MCF 10A (cell line): ENCODE results near the gene WDR43. TPM values are rescaled to one million over a fixed set of nuclear protein-coding genes. Genes with fewer than 3 reads are reported as not detected.

ENCODE experiments used
- BruUV-seq: library from RNA; stranded (reverse); fragments of 400-500 nt; replicated peaks from 2 replicates; lab custom pipeline; 2021; lab: Mats Ljungman, UMichigan
- CTCF ChIA-PET: fragments of 300-600 bp; sonication (Branson Sonifier 250); formaldehyde crosslinking; extraction: SDS; loops from one replicate; lab custom pipeline; 2021; ENCODE audit warnings: antibody characterized with exemption, inconsistent platforms; lab: Yijun Ruan, JAX
- POLR2A ChIA-PET: fragments of 300-600, 350-650 bp; sonication (Branson Sonifier 250); formaldehyde crosslinking; extraction: SDS; loops from one replicate; lab custom pipeline; 2020; ENCODE audit warnings: antibody characterized with exemption, inconsistent platforms; lab: Yijun Ruan, JAX
- DNase-seq: peaks from one replicate; pipeline ENCODE4 v3.0.0-alpha.2; 2018; ENCODE audit not compliant: unreplicated experiment
- H3K27ac Mint-ChIP-seq: one replicate; pipeline ENCODE4 v1.8.0; 2022; ENCODE audit warnings: mild to moderate bottlenecking, low read depth, mixed read lengths; ENCODE audit not compliant: unreplicated experiment
- H3K27me3 Mint-ChIP-seq: one replicate; pipeline ENCODE4 v1.8.0; 2022; ENCODE audit warnings: mixed read lengths; ENCODE audit not compliant: insufficient read depth, unreplicated experiment
- H3K36me3 Mint-ChIP-seq: one replicate; pipeline ENCODE4 v1.8.0; 2022; ENCODE audit warnings: mild to moderate bottlenecking, moderate library complexity, mixed read lengths; ENCODE audit not compliant: insufficient read depth, unreplicated experiment
- H3K4me1 Mint-ChIP-seq: one replicate; pipeline ENCODE4 v1.8.0; 2022; ENCODE audit warnings: mixed read lengths; ENCODE audit not compliant: insufficient read depth, unreplicated experiment
- H3K4me3 Mint-ChIP-seq: one replicate; pipeline ENCODE4 v1.8.0; 2022; ENCODE audit warnings: mild to moderate bottlenecking, moderate library complexity, mixed read lengths; ENCODE audit not compliant: unreplicated experiment
- H3K9me3 Mint-ChIP-seq: one replicate; pipeline ENCODE4 v1.8.0; 2022; ENCODE audit warnings: mixed read lengths; ENCODE audit not compliant: unreplicated experiment
- CTCF ChIP-seq: fragments of 200-600 bp; IDR thresholded peaks from one replicate; pipeline ENCODE4 v1.8.0; 2022; ENCODE audit warnings: antibody characterized with exemption, mild to moderate bottlenecking; ENCODE audit not compliant: unreplicated experiment
- intact Hi-C: fragments of 100-400 bp; cut with micrococcal nuclease; formaldehyde crosslinking; loops from 2 replicates; pipeline ENCODE4 v1.14.1; 2022
- total RNA-seq: library from RNA; stranded (reverse); gene quantifications from 2 replicates; pipeline ENCODE4 v1.2.3, GENCODE V29; 2022

Gene WDR43
- total RNA-seq, 1 experiment from 2014 or later = 160 TPM

GRCh38 chr2:28929581-28929980, 35.1 kb downstream of the WDR43 start:
- ChIA-PET CTCF (interaction anchor here (1.4 kb wide), 1 partner anchor 109 kb away, joined by 5 read pairs; no protein-coding TSS in a partner anchor), POLR2A (interaction anchor here (0.6 to 3.0 kb wide), 2 partner anchors 34 to 79 kb away, joined by 4 to 15 read pairs; partner anchors contain the start of gene WDR43)
- no peak for TF ChIP-seq CTCF
- Mint-ChIP-seq H3K9me3 (no peaks in the 10 kb centered on the region), H3K27me3 (no peaks in the 10 kb centered on the region), H3K4me3 (no peak overlapping the region), H3K36me3 (peaks cover 93% of the 10 kb centered on the region), H3K4me1 (peaks cover 21% of the 10 kb centered on the region), H3K27ac (no peak overlapping the region)
- DNase-seq = no peak
- no TSS peak for BruUV-seq
- intact Hi-C loops = loop anchor here (5.0 kb wide), 1 partner anchor 107 kb away; no protein-coding TSS in a partner anchor

GRCh38 chr2:28930205-28930604, 35.7 kb downstream of the WDR43 start:
- intact Hi-C loops = no loop called here
- no peaks in the 10 kb centered on the region for H3K27me3 Mint-ChIP-seq
- H3K4me3 Mint-ChIP-seq = no peak overlapping the region
- H3K36me3 Mint-ChIP-seq = peaks cover 93% of the 10 kb centered on the region
- no peak for TF ChIP-seq CTCF
- no peak overlapping the region for H3K27ac Mint-ChIP-seq
- no TSS peak for BruUV-seq
- peaks cover 21% of the 10 kb centered on the region for H3K4me1 Mint-ChIP-seq
- DNase-seq = no peak
- CTCF ChIA-PET = no interaction called here
- H3K9me3 Mint-ChIP-seq = no peaks in the 10 kb centered on the region
- POLR2A ChIA-PET = interaction anchor here (0.6 to 3.0 kb wide), 2 partner anchors 34 to 79 kb away, joined by 4 to 15 read pairs; partner anchors contain the start of gene WDR43

GRCh38 chr2:28934769-28935168, 40.3 kb downstream of the WDR43 start:
- Mint-ChIP-seq H3K4me3 (no peak overlapping the region), H3K27me3 (no peaks in the 10 kb centered on the region), H3K27ac (no peak overlapping the region), H3K36me3 (peaks cover 93% of the 10 kb centered on the region), H3K4me1 (no peaks in the 10 kb centered on the region), H3K9me3 (no peaks in the 10 kb centered on the region)
- no peak for DNase-seq
- intact Hi-C loops = no loop called here
- no TSS peak for BruUV-seq
- CTCF ChIA-PET = no interaction called here
- no peak for TF ChIP-seq CTCF
- POLR2A ChIA-PET = interaction anchor here (1.0 kb wide), 1 partner anchor 10 kb away, joined by 3 read pairs; no protein-coding TSS in a partner anchor

GRCh38 chr2:28941008-28941407, 46.5 kb downstream of the WDR43 start:
- H3K4me3 Mint-ChIP-seq = no peak overlapping the region
- no peak for TF ChIP-seq CTCF
- peaks cover 99% of the 10 kb centered on the region for H3K36me3 Mint-ChIP-seq
- H3K4me1 Mint-ChIP-seq = no peaks in the 10 kb centered on the region
- intact Hi-C loops = no loop called here
- BruUV-seq = no TSS peak
- H3K27ac Mint-ChIP-seq = no peak overlapping the region
- CTCF ChIA-PET = interaction anchor here (0.6 to 1.2 kb wide), 2 partner anchors 12 to 15 kb away, joined by 4 read pairs; no protein-coding TSS in a partner anchor
- POLR2A ChIA-PET = no interaction called here
- no peak for DNase-seq
- H3K27me3 Mint-ChIP-seq = no peaks in the 10 kb centered on the region
- H3K9me3 Mint-ChIP-seq = no peaks in the 10 kb centered on the region
